ENCODE measurements around the gene GALK2. TPM values are rescaled to one million over a fixed set of nuclear protein-coding genes. Genes with fewer than 3 reads are reported as not detected.

GALK2 gene
- total and polyA plus RNA-seq, 2 of the 4 experiments (the other 2 are of a cell fraction) = 27.0 to 63.6 TPM

DNA sequence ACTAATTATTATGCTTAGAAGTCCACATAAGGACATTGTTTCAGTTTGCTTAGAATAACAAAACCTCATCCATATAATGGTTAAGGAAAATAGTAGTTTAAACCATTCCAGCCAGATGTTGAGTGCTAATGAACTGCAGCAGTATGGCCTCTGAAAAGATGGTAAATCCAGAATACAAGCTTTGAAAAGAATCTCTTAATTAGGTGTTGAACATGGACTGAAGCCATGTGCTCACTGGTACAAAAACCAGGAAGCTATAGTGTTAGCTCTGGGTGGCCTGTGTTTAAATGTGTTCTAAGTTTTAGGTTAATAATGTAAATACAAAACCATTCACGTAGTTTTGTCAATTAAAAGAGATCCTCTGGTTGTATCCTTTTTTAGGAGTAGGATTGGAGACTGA lies 78.2 kb downstream of the GALK2 start:
- H3K9me1 ChIP-seq (ENCODE audit: insufficient read depth, low read length) = peaks cover 6% of the 10 kb centered on the region; the same call in 1 of the 2 replicates
- dilution Hi-C loops (cut with HindIII; ENCODE audit: low sequenced_read_pairs, unreplicated experiment) = no loop called here
- no peak overlapping the region for H3K56ac ChIP-seq (ENCODE audit: extremely low read depth, insufficient read depth, low read length)
- H2AK9ac ChIP-seq (replicated peaks; ENCODE audit: low read depth, low read length, poor library complexity) = no peak overlapping the region
- peaks cover 1% of the 10 kb centered on the region; the same call in 1 of the 2 replicates for H3K36me3 ChIP-seq (ENCODE audit: control insufficient read depth, insufficient read depth, low read length)
- no peak overlapping the region for H3K27ac ChIP-seq (ENCODE audit: insufficient read depth, low read length)
- H3K79me1 ChIP-seq (ENCODE audit: low read depth in 1 of 2, low read length in 2 of 2) = peaks cover 0 to 18% of the 10 kb centered on the region in 2 experiments; a peak in 2 of 4 replicates
- DNase-seq (no peak), ATAC-seq (ENCODE audit: low read depth) (no peak)
- no peak overlapping the region for H2AK5ac ChIP-seq (ENCODE audit: low read depth, low read length)
- peak overlapping the region; percentile 89; the same call in 1 of the 2 replicates for H3K18ac ChIP-seq (ENCODE audit: low read depth, low read length)
- POLR2A ChIA-PET (ENCODE audit: unreplicated experiment) = interaction anchor here (0.6 kb wide), 1 partner anchor 40 kb away, joined by 5 read pairs; no protein-coding TSS in a partner anchor
- in situ Hi-C loops (cut with MboI; ENCODE audit: low sequenced_read_pairs) = loop anchor here (25.0 kb wide), 3 partner anchors 364 to 1064 kb away; partner anchors contain the start of genes DTWD1 and FAM227B
- no peak overlapping the region for H4K91ac ChIP-seq (ENCODE audit: insufficient read depth, low read depth, low read length)
- intact Hi-C loops (cut with micrococcal nuclease) = loop anchor here (10.0 kb wide), 1 partner anchor 1067 kb away; no protein-coding TSS in a partner anchor
- no peak overlapping the region for H3K9ac ChIP-seq (ENCODE audit: low read depth, low read length)
- CTCF ChIA-PET = no interaction called here
- peak overlapping the region; percentile 36; the same call in 1 of the 2 replicates for H3K23ac ChIP-seq (ENCODE audit: low read depth, low read length)
- H4K5ac ChIP-seq (ENCODE audit: low read depth, low read length) = peak overlapping the region; percentile 70; the same call in 1 of the 2 replicates
- H3K4me1 ChIP-seq (ENCODE audit: control insufficient read depth, insufficient read depth, low read length) = peaks cover 6% of the 10 kb centered on the region
- H3K4ac ChIP-seq (ENCODE audit: low read depth, low read length) = peak overlapping the region; percentile 94; the same call in 1 of the 2 replicates
- H2BK120ac ChIP-seq (ENCODE audit: low read depth, low read length) = peak overlapping the region; percentile 74
- no peaks in the 10 kb centered on the region for H3K27me3 ChIP-seq (ENCODE audit: control insufficient read depth, insufficient read depth, low read length)
- H2AFZ ChIP-seq (replicated peaks; ENCODE audit: low read length, poor library complexity) = no peak overlapping the region
- peak overlapping the region; percentile 61 for H2BK20ac ChIP-seq (ENCODE audit: low read depth, low read length)
- no peaks in the 10 kb centered on the region for H3K9me3 ChIP-seq (ENCODE audit: control insufficient read depth, insufficient read depth, low read length)
- peak overlapping the region; percentile 89 for H3K14ac ChIP-seq (replicated peaks; ENCODE audit: low read depth, low read length)
- H4K20me1 ChIP-seq (ENCODE audit: insufficient read depth, low read length) = no peaks in the 10 kb centered on the region
- no peak for TF ChIP-seq MAZ (IDR thresholded peaks at IDR 0.05; ENCODE audit: borderline replicate concordance, low read depth, low read length)
- TF ChIP-seq RFX5 (IDR thresholded peaks at IDR 0.05; ENCODE audit: low read depth, low read length) = no peak
- TF ChIP-seq BHLHE40 (IDR thresholded peaks at IDR 0.05; ENCODE audit: low read depth, low read length) = no peak
- TF ChIP-seq POLR2A (IDR thresholded peaks at IDR 0.05; ENCODE audit: low read depth, low read length) = no peak
- TF ChIP-seq CEBPB (IDR thresholded peaks at IDR 0.05; ENCODE audit: low read depth, low read length) = no peak
- no peak for TF ChIP-seq RAD21 (IDR thresholded peaks at IDR 0.05; ENCODE audit: low read length)
- no peak for TF ChIP-seq NFE2L2 (IDR thresholded peaks at IDR 0.05; ENCODE audit: low read depth, low read length)
- no peak for TF ChIP-seq MXI1 (IDR thresholded peaks at IDR 0.05; ENCODE audit: borderline replicate concordance, low read depth, low read length)
- TF ChIP-seq RCOR1 (IDR thresholded peaks at IDR 0.05; ENCODE audit: insufficient replicate concordance, low read length) = no peak
- TF ChIP-seq, protein P1, sequence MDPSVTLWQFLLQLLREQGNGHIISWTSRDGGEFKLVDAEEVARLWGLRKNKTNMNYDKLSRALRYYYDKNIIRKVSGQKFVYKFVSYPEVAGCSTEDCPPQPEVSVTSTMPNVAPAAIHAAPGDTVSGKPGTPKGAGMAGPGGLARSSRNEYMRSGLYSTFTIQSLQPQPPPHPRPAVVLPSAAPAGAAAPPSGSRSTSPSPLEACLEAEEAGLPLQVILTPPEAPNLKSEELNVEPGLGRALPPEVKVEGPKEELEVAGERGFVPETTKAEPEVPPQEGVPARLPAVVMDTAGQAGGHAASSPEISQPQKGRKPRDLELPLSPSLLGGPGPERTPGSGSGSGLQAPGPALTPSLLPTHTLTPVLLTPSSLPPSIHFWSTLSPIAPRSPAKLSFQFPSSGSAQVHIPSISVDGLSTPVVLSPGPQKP (IDR thresholded peaks at IDR 0.05; ENCODE audit: borderline replicate concordance, low read depth, low read length) = no peak
- TF ChIP-seq MAFK (IDR thresholded peaks at IDR 0.05; ENCODE audit: low read depth, low read length) = no peak
- no peak for TF ChIP-seq CHD1 (IDR thresholded peaks at IDR 0.05; ENCODE audit: low read depth, low read length)
- no peak for TF ChIP-seq SMC3 (IDR thresholded peaks at IDR 0.05; ENCODE audit: low read depth, low read length)
- no peak for TF ChIP-seq FOS (IDR thresholded peaks at IDR 0.05; ENCODE audit: low read depth, low read length)
- BruUV-seq (replicated peaks) = no TSS peak
- no CpG with 5 or more reads among the region's 1 CpG for WGBS, 2 experiments (ENCODE audit: extremely low coverage in 2 of 2, insufficient read length in 1 of 2)
- peak overlapping the region; percentile 40; the same call in 1 of the 3 replicates for H2BK15ac ChIP-seq (ENCODE audit: low read depth, low read length)
- no peak overlapping the region for H3K4me3 ChIP-seq (ENCODE audit: insufficient read depth, low read depth, low read length)
- peak overlapping the region; percentile 18 to 70; a peak in 3 of 4 replicates for H4K8ac ChIP-seq (ENCODE audit: low read depth in 2 of 2, low read length in 2 of 2)
- peak overlapping the region; percentile 88 for H2BK5ac ChIP-seq (ENCODE audit: low read depth, low read length, poor library complexity, severe bottlenecking)
- H3K4me2 ChIP-seq (ENCODE audit: low read depth, low read length) = peak overlapping the region; percentile 11; the same call in 1 of the 2 replicates
